B cell (primary cell): ENCODE results near the gene CFAP157. TPM values are rescaled to one million over a fixed set of nuclear protein-coding genes. Genes with fewer than 3 reads are reported as not detected.

Experiments
- ATAC-seq: fragments of 200-7000 bp; cut with Tn5 transposase; one replicate; pipeline ENCODE4 v1.10.0; 2021; ENCODE audit warnings: low read depth, mild to moderate bottlenecking, moderate number of reproducible peaks, moderate library complexity
- CTCF ChIA-PET: fragments of 350-600 bp; sonication (Branson Sonifier 250); formaldehyde crosslinking; loops from one replicate; lab custom pipeline; 2021; ENCODE audit warnings: antibody characterized with exemption, inconsistent platforms; lab: Charles Lee
- POLR2A ChIA-PET: fragments of 350-600 bp; sonication (Branson Sonifier 250); formaldehyde crosslinking; loops from one replicate; lab custom pipeline; 2021; ENCODE audit warnings: antibody characterized with exemption; lab: Charles Lee
- DNase-seq: peaks from one replicate; pipeline ENCODE4 v3.0.0; 2013
- H2AFZ ChIP-seq: 2 replicates; pipeline ENCODE4 v1.6.1; 2012; ENCODE audit warnings: mild to moderate bottlenecking, low read depth, low read length; ENCODE audit not compliant: insufficient read depth, poor library complexity, severe bottlenecking
- H3K27ac ChIP-seq, 2 donors: 1 replicate in 1 of 2; 2 replicates in 1 of 2; pipeline ENCODE4 v1.5.1; 2012 to 2013; ENCODE audit warnings: low read length in 2 of 2, mild to moderate bottlenecking in 2 of 2, moderate library complexity in 1 of 2
- H3K27me3 ChIP-seq, 4 experiments: fragments of 200-600 bp in 1 of 4; sonication (generic) in 1 of 4; replicated peaks in 1 of 4; 1 replicate in 2 of 4; 2 replicates in 2 of 4; pipeline versions ENCODE4 v1.6.1 to v1.7.0; 2013 to 2016; ENCODE audit warnings: low read length in 3 of 4, mild to moderate bottlenecking in 2 of 4, mixed read lengths in 1 of 4, moderate library complexity in 1 of 4; ENCODE audit not compliant: insufficient read depth in 4 of 4, control insufficient read depth in 3 of 4; ENCODE audit errors: control extremely low read depth in 1 of 4
- H3K36me3 ChIP-seq, 2 experiments: replicated peaks in 1 of 2; 1 replicate in 1 of 2; 2 replicates in 1 of 2; pipeline versions ENCODE4 v1.6.1 to v1.7.1; 2013; ENCODE audit warnings: low read length in 1 of 2; ENCODE audit not compliant: insufficient read depth in 2 of 2, control insufficient read depth in 1 of 2; ENCODE audit errors: control extremely low read depth in 1 of 2, extremely low read depth in 1 of 2
- H3K4me1 ChIP-seq, 2 donors: fragments of 200-600 bp in 1 of 2; sonication (generic) in 1 of 2; 1 replicate in 1 of 2; 2 replicates in 1 of 2; pipeline versions ENCODE4 v1.5.1 to v1.6.1; 2013 to 2017; ENCODE audit warnings: low read length in 2 of 2; ENCODE audit not compliant: control insufficient read depth in 2 of 2, insufficient read depth in 2 of 2
- H3K4me2 ChIP-seq: replicated peaks from 2 replicates; pipeline ENCODE3; 2012; ENCODE audit warnings: mild to moderate bottlenecking, low read depth, low read length; ENCODE audit not compliant: poor library complexity, severe bottlenecking
- H3K4me3 ChIP-seq, 5 experiments: fragments of 200-600 bp in 1 of 5; sonication (generic) in 1 of 5; 1 replicate in 3 of 5; 2 replicates in 2 of 5; pipeline versions ENCODE4 v1.5.1 to v1.7.0; 2011 to 2016; ENCODE audit warnings: low read length in 4 of 5, mild to moderate bottlenecking in 4 of 5, low read depth in 2 of 5, control low read depth in 1 of 5, moderate library complexity in 1 of 5; ENCODE audit not compliant: insufficient read depth in 1 of 5; ENCODE audit errors: control extremely low read depth in 1 of 5, extremely low read depth in 1 of 5
- H3K79me2 ChIP-seq: fragments of 200-600 bp; sonication (generic); one replicate; pipeline ENCODE4 v1.6.0; 2016; ENCODE audit warnings: low read length; ENCODE audit not compliant: control insufficient read depth, insufficient read depth
- H3K9ac ChIP-seq: fragments of 200-600 bp; sonication (generic); 2 replicates; pipeline ENCODE4 v1.6.1; 2017; ENCODE audit warnings: mild to moderate bottlenecking, low read length, moderate library complexity
- H3K9me3 ChIP-seq, 3 donors: one replicate each; pipeline versions ENCODE4 v1.6.1 to v1.7.1; 2013; ENCODE audit warnings: low read length in 2 of 3; ENCODE audit not compliant: control insufficient read depth in 2 of 3, insufficient read depth in 1 of 3; ENCODE audit errors: control extremely low read depth in 1 of 3
- H4K20me1 ChIP-seq: 2 replicates; pipeline ENCODE4 v1.6.0; 2012; ENCODE audit warnings: mild to moderate bottlenecking, low read length; ENCODE audit not compliant: insufficient read depth, control insufficient read depth, poor library complexity, severe bottlenecking
- H3K27ac Mint-ChIP-seq: one replicate; pipeline ENCODE4 v1.8.0; 2021; ENCODE audit warnings: mixed read lengths
- H3K27me3 Mint-ChIP-seq: one replicate; pipeline ENCODE4 v1.8.0; 2021; ENCODE audit warnings: mixed read lengths
- H3K4me1 Mint-ChIP-seq: one replicate; pipeline ENCODE4 v1.8.0; 2021; ENCODE audit warnings: mixed read lengths
- H3K4me3 Mint-ChIP-seq: one replicate; pipeline ENCODE4 v1.8.0; 2021; ENCODE audit warnings: mixed read lengths
- H3K9me3 Mint-ChIP-seq: one replicate; pipeline ENCODE4 v1.8.0; 2022; ENCODE audit warnings: mixed read lengths; ENCODE audit not compliant: insufficient read depth
- EZH2 ChIP-seq: IDR thresholded peaks from 2 replicates; pipeline ENCODE4 v1.6.1; 2012; ENCODE audit warnings: borderline replicate concordance, low read depth, mild to moderate bottlenecking, moderate library complexity, low read length; ENCODE audit not compliant: insufficient read depth, poor library complexity, severe bottlenecking
- WGBS: methylation state at CpG from one replicate; pipeline ENCODE4 v1.1.5; 2013; ENCODE audit warnings: missing lambda C conversion rate; ENCODE audit not compliant: insufficient coverage; 5-methylcytosine and 5-hydroxymethylcytosine counted together
- intact Hi-C: fragments of 100-400 bp; cut with micrococcal nuclease; formaldehyde crosslinking; loops from one replicate; pipeline ENCODE4 v1.10.0; 2022
- polyA plus RNA-seq: library from polyadenylated mRNA; depleted of rRNA; stranded (reverse); fragments of >200 nt; gene quantifications from 2 replicates; pipeline ENCODE4 v1.2.3, GENCODE V29; 2012
- total RNA-seq, 2 donors: library from RNA; stranded (reverse); fragments of 120-200 nt in 1 of 2; gene quantifications; 1 replicate in 1 of 2; 2 replicates in 1 of 2; pipeline versions ENCODE4 v1.2.3 to v1.2.4, GENCODE V29; 2013 to 2022
- TF ChIP-seq, protein P1 (sequence below): fragments of 200-600 bp; IDR thresholded peaks from one replicate; pipeline ENCODE4 v1.8.0; 2022; ENCODE audit warnings: antibody characterized with exemption, mild to moderate bottlenecking

The CFAP157 gene
- total and polyA plus RNA-seq, 2 donors (not counting 1 experiment from before 2014, with no cell fraction given): 0.03 TPM; not detected in 1

DNA sequence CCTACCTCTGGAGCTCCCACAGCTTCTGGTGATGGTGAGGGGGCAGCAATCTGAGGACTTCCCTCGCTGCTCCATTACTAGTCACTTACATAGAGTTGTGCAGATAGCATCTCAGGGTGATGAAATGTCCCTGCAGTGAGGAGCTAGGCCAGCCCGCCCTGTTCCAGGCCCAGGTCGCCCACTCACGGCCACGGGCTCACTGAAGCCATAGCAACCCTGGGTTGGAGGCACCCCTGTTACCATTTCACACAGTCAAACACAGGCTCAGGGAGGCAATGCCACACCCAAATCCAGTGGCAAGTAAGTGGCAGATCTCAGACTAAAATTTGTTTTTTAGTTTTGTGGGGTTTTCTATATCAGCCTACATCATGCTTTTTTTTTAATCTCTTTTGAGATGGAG lies 52.1 kb downstream of the CFAP157 start:
- H3K79me2 ChIP-seq: peaks cover 91% of the 10 kb centered on the region
- no peaks in the 10 kb centered on the region for H3K9me3 ChIP-seq
- no peaks in the 10 kb centered on the region for H3K27me3 Mint-ChIP-seq
- H3K9ac ChIP-seq: no peak overlapping the region
- no peak overlapping the region for H3K4me3 Mint-ChIP-seq
- H3K4me1 ChIP-seq: peaks cover 0 to 9% of the 10 kb centered on the region in 2 donors
- no peak overlapping the region for H3K4me2 ChIP-seq
- H3K27ac ChIP-seq: no peak overlapping the region
- ChIA-PET POLR2A (no interaction called here), CTCF (interaction anchor here (1.1 to 2.5 kb wide), 4 partner anchors 11 to 111 kb away, joined by 3 to 6 read pairs (median 4); partner anchors contain the start of gene TOR2A)
- peaks cover 95% of the 10 kb centered on the region for H4K20me1 ChIP-seq
- H2AFZ ChIP-seq: no peak overlapping the region
- no peak overlapping the region for H3K4me3 ChIP-seq
- no peak for TF ChIP-seq EZH2
- TF ChIP-seq, protein P1, sequence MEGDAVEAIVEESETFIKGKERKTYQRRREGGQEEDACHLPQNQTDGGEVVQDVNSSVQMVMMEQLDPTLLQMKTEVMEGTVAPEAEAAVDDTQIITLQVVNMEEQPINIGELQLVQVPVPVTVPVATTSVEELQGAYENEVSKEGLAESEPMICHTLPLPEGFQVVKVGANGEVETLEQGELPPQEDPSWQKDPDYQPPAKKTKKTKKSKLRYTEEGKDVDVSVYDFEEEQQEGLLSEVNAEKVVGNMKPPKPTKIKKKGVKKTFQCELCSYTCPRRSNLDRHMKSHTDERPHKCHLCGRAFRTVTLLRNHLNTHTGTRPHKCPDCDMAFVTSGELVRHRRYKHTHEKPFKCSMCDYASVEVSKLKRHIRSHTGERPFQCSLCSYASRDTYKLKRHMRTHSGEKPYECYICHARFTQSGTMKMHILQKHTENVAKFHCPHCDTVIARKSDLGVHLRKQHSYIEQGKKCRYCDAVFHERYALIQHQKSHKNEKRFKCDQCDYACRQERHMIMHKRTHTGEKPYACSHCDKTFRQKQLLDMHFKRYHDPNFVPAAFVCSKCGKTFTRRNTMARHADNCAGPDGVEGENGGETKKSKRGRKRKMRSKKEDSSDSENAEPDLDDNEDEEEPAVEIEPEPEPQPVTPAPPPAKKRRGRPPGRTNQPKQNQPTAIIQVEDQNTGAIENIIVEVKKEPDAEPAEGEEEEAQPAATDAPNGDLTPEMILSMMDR: no peak
- 97% methylated on average over 4 of the region's 5 CpGs for WGBS
- intact Hi-C loops: no loop called here
- ATAC-seq: no peak
- no peaks in the 10 kb centered on the region for H3K9me3 Mint-ChIP-seq
- peaks cover 0 to 58% of the 10 kb centered on the region in 2 experiments for H3K36me3 ChIP-seq
- DNase-seq: no peak
- H3K27me3 ChIP-seq: no peaks in the 10 kb centered on the region
- H3K27ac Mint-ChIP-seq: no peak overlapping the region
- peaks cover 17% of the 10 kb centered on the region for H3K4me1 Mint-ChIP-seq

DNA sequence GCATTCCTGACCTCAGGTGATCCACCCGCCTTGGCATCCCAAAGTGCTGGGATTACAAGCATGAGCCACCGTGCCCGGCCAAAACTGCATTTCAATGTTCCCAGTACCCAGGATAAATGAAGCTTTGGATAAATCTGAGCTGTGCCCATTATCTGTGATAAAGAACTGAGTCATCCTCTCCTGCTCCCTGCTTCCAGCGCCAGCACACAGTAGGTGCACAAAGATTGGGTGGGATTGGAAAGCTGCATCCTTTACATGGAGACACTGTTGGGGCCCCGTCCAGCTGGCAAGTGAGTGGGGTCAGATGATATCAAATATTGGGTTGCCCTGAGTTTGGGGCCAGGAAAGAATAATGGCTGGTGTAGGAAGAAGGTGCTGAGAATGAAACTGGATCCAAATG lies 54.3 kb downstream of the CFAP157 start:
- Mint-ChIP-seq H3K4me1 (peaks cover 33% of the 10 kb centered on the region), H3K4me3 (no peak overlapping the region), H3K27ac (no peak overlapping the region), H3K27me3 (no peaks in the 10 kb centered on the region), H3K9me3 (no peaks in the 10 kb centered on the region)
- peaks cover 97% of the 10 kb centered on the region for H3K79me2 ChIP-seq
- H3K9me3 ChIP-seq: no peaks in the 10 kb centered on the region
- peaks cover 0 to 67% of the 10 kb centered on the region in 2 experiments for H3K36me3 ChIP-seq
- peak overlapping the region in 1 of 2 donors; percentile 30 for H3K27ac ChIP-seq
- H3K27me3 ChIP-seq: no peaks in the 10 kb centered on the region
- intact Hi-C loops: no loop called here
- no peak for DNase-seq
- ChIA-PET CTCF (interaction anchor here (1.0 to 2.3 kb wide), 3 partner anchors 24 to 109 kb away, joined by 3 to 5 read pairs (median 4); partner anchors contain the start of gene TOR2A), POLR2A (no interaction called here)
- 100% methylated on average over 4 of the region's 5 CpGs for WGBS
- no peak overlapping the region for H2AFZ ChIP-seq
- H3K4me1 ChIP-seq: peaks cover 0 to 16% of the 10 kb centered on the region in 2 donors
- no peak overlapping the region for H3K9ac ChIP-seq
- TF ChIP-seq, protein P1: no peak
- TF ChIP-seq EZH2: no peak
- H3K4me2 ChIP-seq: no peak overlapping the region
- H3K4me3 ChIP-seq: no peak overlapping the region
- ATAC-seq: no peak
- peaks cover 98% of the 10 kb centered on the region for H4K20me1 ChIP-seq
